Measurements from ENCODE around the gene PURB. TPM values are rescaled to one million over a fixed set of nuclear protein-coding genes. Genes with fewer than 3 reads are reported as not detected.
"Not testable (repeated sequence)": the region's sequence is repeated elsewhere in the genome, so short reads cannot be mapped to it uniquely, and the experiment has no call there.

The PURB gene
- total and polyA plus RNA-seq, 2 experiments from 2014 or later = 3.1 to 27.1 TPM

DNA sequence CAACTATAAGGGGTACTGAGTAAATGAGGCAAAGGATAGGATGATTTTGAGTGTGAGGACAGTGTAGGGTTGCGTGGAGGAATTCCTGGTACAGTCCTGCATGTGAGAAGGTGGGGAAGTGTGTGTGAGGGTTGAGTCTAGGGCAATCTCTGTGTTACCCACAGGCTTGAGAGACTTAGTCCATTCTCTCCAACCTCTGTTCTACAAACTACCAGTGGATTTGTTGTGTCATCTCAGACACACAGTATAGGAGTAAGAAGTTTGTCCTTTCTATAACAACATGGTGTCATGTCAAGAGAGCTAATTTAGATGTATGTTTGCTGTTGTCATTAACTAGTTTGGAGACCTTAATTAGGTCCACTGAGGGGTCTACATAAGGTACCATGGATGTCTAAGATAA, 12.5 kb downstream of the PURB start (continued):
- no peak for TF ChIP-seq STAT1 (IDR thresholded peaks at IDR 0.05; ENCODE audit: unreplicated experiment)
- TF ChIP-seq, protein P1, sequence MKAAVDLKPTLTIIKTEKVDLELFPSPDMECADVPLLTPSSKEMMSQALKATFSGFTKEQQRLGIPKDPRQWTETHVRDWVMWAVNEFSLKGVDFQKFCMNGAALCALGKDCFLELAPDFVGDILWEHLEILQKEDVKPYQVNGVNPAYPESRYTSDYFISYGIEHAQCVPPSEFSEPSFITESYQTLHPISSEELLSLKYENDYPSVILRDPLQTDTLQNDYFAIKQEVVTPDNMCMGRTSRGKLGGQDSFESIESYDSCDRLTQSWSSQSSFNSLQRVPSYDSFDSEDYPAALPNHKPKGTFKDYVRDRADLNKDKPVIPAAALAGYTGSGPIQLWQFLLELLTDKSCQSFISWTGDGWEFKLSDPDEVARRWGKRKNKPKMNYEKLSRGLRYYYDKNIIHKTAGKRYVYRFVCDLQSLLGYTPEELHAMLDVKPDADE (IDR thresholded peaks at IDR 0.05) = no peak

DNA sequence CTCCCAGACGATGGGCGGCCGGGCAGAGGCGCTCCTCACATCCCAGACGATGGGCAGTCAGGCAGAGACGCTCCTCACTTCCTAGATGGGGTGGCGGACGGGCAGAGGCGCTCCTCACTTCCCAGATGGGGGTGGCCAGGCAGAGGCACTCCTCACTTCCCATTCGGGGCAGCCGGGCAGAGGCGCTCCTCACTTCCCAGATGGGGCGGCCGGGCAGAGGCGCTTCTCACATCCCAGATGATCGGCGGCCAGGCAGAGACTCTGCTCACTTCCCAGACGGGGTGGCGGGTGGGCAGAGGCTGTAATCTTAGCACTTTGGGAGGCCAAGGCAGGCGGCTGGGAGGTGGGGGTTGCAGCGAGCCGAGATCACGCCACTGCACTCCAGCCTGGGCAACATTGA, 13.4 kb downstream of the PURB start:
- H3K27ac Mint-ChIP-seq; ATAC-seq; H3K79me2 ChIP-seq (replicated peaks; ENCODE audit: insufficient read depth); H3K27me3 Mint-ChIP-seq (ENCODE audit: insufficient read depth, low read depth, poor library complexity); H3K36me3 Mint-ChIP-seq (ENCODE audit: low read depth); H2AFZ ChIP-seq; H3K4me3 ChIP-seq; H3K4me1 ChIP-seq (ENCODE audit: insufficient read depth); H3K4me2 ChIP-seq; H3F3A ChIP-seq (replicated peaks; ENCODE audit: low read depth); H3K4me3 Mint-ChIP-seq; H3K27ac ChIP-seq (ENCODE audit: low read depth); H3K36me3 ChIP-seq (ENCODE audit: insufficient read depth); H3K27me3 ChIP-seq (ENCODE audit: insufficient read depth); H4K20me1 ChIP-seq (replicated peaks; ENCODE audit: insufficient read depth); DNase-seq (ENCODE audit: low spot score); H3K9me2 ChIP-seq (ENCODE audit: insufficient read depth); H3K4me1 Mint-ChIP-seq: not testable (repeated sequence)
- peaks cover 34% of the 10 kb centered on the region for H3K9me3 Mint-ChIP-seq

DNA sequence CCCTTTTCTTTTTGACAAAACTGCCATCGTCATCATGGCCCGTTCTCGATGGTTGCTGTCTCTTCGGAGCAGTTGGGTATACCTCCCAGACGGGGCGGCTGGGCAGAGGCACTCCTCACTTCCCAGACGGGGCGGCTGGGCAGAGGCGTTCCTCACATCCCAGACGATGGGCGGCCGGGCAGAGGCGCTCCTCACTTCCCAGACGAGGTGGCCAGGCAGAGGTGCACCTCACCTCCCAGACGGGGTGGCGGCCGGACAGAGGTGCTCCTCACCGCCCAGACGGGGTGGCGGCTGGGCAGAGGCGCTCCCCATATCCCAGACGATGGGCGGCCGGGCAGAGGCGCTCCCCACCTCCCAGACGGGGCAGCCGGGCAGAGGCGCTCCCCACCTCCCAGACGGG, 14.6 kb downstream of the PURB start:
- not testable (repeated sequence) for H3K36me3 Mint-ChIP-seq (ENCODE audit: low read depth); H3K4me2 ChIP-seq; H3K27ac ChIP-seq (ENCODE audit: low read depth); H3K4me1 Mint-ChIP-seq; H3K4me3 Mint-ChIP-seq; H3K4me1 ChIP-seq (ENCODE audit: insufficient read depth); H4K20me1 ChIP-seq (replicated peaks; ENCODE audit: insufficient read depth); H3K4me3 ChIP-seq; H3K36me3 ChIP-seq (ENCODE audit: insufficient read depth); ATAC-seq; H3K9me2 ChIP-seq (ENCODE audit: insufficient read depth); H3F3A ChIP-seq (replicated peaks; ENCODE audit: low read depth); H3K79me2 ChIP-seq (replicated peaks; ENCODE audit: insufficient read depth); H3K27me3 ChIP-seq (ENCODE audit: insufficient read depth); H3K27me3 Mint-ChIP-seq (ENCODE audit: insufficient read depth, low read depth, poor library complexity); H3K27ac Mint-ChIP-seq; H2AFZ ChIP-seq; DNase-seq (ENCODE audit: low spot score)
- H3K9me3 Mint-ChIP-seq = peaks cover 34% of the 10 kb centered on the region

DNA sequence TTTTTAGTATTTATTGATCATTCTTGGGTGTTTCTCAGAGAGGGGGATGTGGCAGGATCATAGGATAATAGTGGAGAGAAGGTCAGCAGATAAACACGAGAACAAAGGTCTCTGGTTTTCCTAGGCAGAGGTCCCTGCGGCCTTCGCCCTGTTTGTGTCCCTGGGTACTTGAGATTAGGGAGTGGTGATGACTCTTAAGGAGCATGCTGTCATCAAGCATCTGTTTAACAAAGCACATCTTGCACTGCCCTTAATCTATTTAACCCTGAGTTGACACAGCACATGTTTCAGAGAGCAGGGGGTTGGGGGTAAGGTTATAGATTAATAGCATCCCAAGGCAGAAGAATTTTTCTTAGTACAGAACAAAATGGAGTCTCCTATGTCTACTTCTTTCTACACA, 15.0 kb downstream of the PURB start:
- not testable (repeated sequence) for H3K27me3 ChIP-seq (ENCODE audit: insufficient read depth); DNase-seq (ENCODE audit: low spot score); H2AFZ ChIP-seq; H3K27ac ChIP-seq (ENCODE audit: low read depth); H4K20me1 ChIP-seq (replicated peaks; ENCODE audit: insufficient read depth); H3K36me3 ChIP-seq (ENCODE audit: insufficient read depth); H3K4me1 ChIP-seq (ENCODE audit: insufficient read depth); H3K4me3 ChIP-seq; H3K4me1 Mint-ChIP-seq; H3F3A ChIP-seq (replicated peaks; ENCODE audit: low read depth); H3K79me2 ChIP-seq (replicated peaks; ENCODE audit: insufficient read depth); H3K27me3 Mint-ChIP-seq (ENCODE audit: insufficient read depth, low read depth, poor library complexity); H3K36me3 Mint-ChIP-seq (ENCODE audit: low read depth); H3K9me2 ChIP-seq (ENCODE audit: insufficient read depth); H3K4me3 Mint-ChIP-seq; H3K4me2 ChIP-seq; ATAC-seq; H3K27ac Mint-ChIP-seq
- peaks cover 34% of the 10 kb centered on the region for H3K9me3 Mint-ChIP-seq

All from GM23338 (cell line).